Thyroid gland (tissue), 4 donors: ENCODE measurements around the gene NBPF26.
"Not testable (repeated sequence)": the region's sequence is repeated elsewhere in the genome, so short reads cannot be mapped to it uniquely, and the experiment has no call there.

Experiments
- POLR2A ChIP-seq, 2 donors: fragments of 450-650 bp; IDR thresholded peaks; one replicate each; pipeline ENCODE4 v1.6.1; 2017; ENCODE audit warnings: antibody characterized with exemption in 2 of 2, mild to moderate bottlenecking in 2 of 2, moderate library complexity in 1 of 2
- TF ChIP-seq, protein P1 (sequence below), 6 experiments: fragments of 200-600 bp in 3 of 6; fragments of 450-650 bp in 3 of 6; sonication (generic) in 3 of 6; IDR thresholded peaks; one replicate each; pipeline ENCODE4 v1.5.1; 2016 to 2019; ENCODE audit warnings: antibody characterized with exemption in 6 of 6, mild to moderate bottlenecking in 2 of 6, inconsistent platforms in 1 of 6, moderate library complexity in 1 of 6

DNA sequence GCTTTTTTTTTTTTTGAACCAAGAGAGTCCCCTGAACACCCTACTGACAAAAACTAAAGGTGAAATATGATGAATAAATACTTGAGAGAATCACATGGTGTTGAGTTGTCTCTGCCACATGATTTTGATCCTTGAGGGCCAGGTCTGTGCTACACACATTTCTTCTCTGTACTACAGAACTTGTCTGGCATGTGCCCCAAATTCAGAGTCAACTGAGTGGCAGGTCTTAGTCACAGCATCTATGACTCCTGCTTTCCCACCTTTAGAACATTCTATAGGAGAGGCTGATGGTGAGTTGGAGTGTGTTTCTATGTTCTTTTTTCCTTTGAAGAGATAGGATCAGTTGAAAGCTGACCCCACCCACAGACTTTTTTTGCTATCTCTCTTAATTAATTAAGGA, 5.1 kb downstream of the NBPF26 start:
- TF ChIP-seq, protein P1, sequence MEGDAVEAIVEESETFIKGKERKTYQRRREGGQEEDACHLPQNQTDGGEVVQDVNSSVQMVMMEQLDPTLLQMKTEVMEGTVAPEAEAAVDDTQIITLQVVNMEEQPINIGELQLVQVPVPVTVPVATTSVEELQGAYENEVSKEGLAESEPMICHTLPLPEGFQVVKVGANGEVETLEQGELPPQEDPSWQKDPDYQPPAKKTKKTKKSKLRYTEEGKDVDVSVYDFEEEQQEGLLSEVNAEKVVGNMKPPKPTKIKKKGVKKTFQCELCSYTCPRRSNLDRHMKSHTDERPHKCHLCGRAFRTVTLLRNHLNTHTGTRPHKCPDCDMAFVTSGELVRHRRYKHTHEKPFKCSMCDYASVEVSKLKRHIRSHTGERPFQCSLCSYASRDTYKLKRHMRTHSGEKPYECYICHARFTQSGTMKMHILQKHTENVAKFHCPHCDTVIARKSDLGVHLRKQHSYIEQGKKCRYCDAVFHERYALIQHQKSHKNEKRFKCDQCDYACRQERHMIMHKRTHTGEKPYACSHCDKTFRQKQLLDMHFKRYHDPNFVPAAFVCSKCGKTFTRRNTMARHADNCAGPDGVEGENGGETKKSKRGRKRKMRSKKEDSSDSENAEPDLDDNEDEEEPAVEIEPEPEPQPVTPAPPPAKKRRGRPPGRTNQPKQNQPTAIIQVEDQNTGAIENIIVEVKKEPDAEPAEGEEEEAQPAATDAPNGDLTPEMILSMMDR (IDR thresholded peaks at IDR 0.05), result not testable (repeated sequence)
- TF ChIP-seq POLR2A (IDR thresholded peaks at IDR 0.05), result not testable (repeated sequence)
